ENCODE results near the gene OSBPL2. TPM values are rescaled to one million over a fixed set of nuclear protein-coding genes. Genes with fewer than 3 reads are reported as not detected.

Gene OSBPL2
- total RNA-seq, 1 donor from 2014 or later, result 56.7 TPM

DNA sequence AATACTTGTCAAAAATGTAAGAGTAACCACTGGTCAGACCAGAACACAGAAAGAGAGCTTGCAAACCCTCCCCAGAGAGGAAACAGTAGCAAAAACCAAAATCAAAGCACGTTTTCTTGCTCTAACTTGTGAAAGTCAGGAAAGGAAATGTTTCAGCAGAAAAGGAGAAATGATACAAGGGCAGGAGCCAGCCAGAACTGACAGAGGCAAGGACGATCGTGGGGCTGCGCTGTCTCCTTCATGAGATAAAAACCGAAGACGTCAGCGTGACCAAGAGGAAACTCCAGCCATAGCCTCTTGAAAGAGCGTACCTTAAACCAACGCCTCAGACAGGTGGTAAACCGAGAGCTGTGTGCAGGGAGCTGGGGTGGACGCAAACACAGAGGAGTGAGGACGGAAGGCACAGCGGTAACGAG lies 101.3 kb downstream of the OSBPL2 start:
- TF ChIP-seq, protein P1, sequence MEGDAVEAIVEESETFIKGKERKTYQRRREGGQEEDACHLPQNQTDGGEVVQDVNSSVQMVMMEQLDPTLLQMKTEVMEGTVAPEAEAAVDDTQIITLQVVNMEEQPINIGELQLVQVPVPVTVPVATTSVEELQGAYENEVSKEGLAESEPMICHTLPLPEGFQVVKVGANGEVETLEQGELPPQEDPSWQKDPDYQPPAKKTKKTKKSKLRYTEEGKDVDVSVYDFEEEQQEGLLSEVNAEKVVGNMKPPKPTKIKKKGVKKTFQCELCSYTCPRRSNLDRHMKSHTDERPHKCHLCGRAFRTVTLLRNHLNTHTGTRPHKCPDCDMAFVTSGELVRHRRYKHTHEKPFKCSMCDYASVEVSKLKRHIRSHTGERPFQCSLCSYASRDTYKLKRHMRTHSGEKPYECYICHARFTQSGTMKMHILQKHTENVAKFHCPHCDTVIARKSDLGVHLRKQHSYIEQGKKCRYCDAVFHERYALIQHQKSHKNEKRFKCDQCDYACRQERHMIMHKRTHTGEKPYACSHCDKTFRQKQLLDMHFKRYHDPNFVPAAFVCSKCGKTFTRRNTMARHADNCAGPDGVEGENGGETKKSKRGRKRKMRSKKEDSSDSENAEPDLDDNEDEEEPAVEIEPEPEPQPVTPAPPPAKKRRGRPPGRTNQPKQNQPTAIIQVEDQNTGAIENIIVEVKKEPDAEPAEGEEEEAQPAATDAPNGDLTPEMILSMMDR (IDR thresholded peaks at IDR 0.05; ENCODE audit: unreplicated experiment), result no peak
- Mint-ChIP-seq H3K4me1 (ENCODE audit: low read depth) (no peaks in the 10 kb centered on the region), H3K27ac (peak overlapping the region; percentile 29), H3K36me3 (ENCODE audit: insufficient read depth) (peaks cover 30% of the 10 kb centered on the region), H3K9me3 (ENCODE audit: low read depth) (no peaks in the 10 kb centered on the region), H3K27me3 (no peaks in the 10 kb centered on the region), H3K4me3 (ENCODE audit: low read depth) (no peak overlapping the region)
- no peak for DNase-seq (ENCODE audit: low spot score, unreplicated experiment)

DNA sequence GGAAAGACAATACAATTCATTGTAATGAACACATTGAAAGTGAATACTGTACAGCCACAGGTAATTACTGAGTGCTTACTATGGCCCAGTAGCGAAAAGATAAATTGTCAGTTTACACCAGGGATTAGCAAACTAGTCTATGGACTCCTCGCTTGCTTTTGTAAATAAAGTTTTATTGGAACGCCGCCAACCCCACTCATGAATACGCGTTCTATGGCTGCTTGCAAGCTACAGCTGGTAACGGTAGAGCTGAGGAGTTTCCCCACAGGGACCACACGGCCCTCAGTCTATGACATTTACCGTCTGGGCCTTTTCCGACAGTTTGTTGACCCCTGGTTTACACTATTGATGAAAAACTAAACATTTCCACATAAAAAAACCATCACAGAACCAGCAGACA lies 104.6 kb downstream of the OSBPL2 start:
- H3K9me3 Mint-ChIP-seq (ENCODE audit: low read depth), result no peaks in the 10 kb centered on the region
- no peak overlapping the region for H3K27ac Mint-ChIP-seq
- H3K4me3 Mint-ChIP-seq (ENCODE audit: low read depth), result no peak overlapping the region
- no peaks in the 10 kb centered on the region for H3K4me1 Mint-ChIP-seq (ENCODE audit: low read depth)
- no peak for DNase-seq (ENCODE audit: low spot score, unreplicated experiment)
- H3K27me3 Mint-ChIP-seq, result no peaks in the 10 kb centered on the region
- TF ChIP-seq, protein P1 (IDR thresholded peaks at IDR 0.05; ENCODE audit: unreplicated experiment), result no peak
- peaks cover 34% of the 10 kb centered on the region for H3K36me3 Mint-ChIP-seq (ENCODE audit: insufficient read depth)

DNA sequence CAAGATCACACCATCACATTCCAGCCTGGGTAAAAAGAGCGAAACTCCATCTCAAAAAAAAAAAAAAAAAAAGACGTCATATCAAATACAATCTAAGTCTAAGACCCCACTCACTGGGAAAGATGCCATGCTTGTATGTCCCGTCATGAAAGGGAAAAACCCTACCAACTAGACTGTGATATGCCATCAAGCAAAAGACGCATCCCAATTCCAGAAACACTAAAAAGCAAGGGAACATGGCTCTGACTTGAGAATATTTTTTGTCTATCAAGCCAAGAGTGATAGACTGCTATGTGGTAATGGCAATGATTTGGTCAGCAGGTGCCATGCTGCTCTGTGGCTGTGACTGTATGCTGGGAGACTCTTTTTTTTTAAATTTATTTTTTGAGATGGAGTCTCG lies 105.8 kb downstream of the OSBPL2 start:
- H3K27me3 Mint-ChIP-seq, result no peaks in the 10 kb centered on the region
- H3K36me3 Mint-ChIP-seq (ENCODE audit: insufficient read depth), result peaks cover 40% of the 10 kb centered on the region
- H3K4me3 Mint-ChIP-seq (ENCODE audit: low read depth), result no peak overlapping the region
- H3K4me1 Mint-ChIP-seq (ENCODE audit: low read depth), result no peaks in the 10 kb centered on the region
- no peak for DNase-seq (ENCODE audit: low spot score, unreplicated experiment)
- TF ChIP-seq, protein P1 (IDR thresholded peaks at IDR 0.05; ENCODE audit: unreplicated experiment), result no peak
- H3K9me3 Mint-ChIP-seq (ENCODE audit: low read depth), result peaks cover 4% of the 10 kb centered on the region
- no peak overlapping the region for H3K27ac Mint-ChIP-seq

DNA sequence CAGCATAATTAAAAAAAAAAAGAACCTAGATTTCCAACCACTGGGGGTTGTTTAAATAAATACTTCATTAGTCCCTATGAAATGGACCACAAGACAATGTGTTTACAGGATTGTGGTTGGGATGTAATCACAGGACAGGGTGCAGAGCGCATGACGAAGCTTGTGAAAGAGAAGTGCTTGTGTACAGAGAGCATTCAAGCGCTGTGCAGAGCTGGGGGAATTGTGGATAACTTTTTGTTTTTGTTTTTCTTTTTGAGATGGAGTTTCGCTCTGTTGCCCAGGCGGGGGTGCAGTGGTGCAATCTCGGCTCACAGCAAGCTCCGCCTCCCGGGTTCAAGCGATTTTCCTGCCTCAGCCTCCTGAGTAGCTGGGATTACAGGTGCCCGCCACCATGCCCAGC lies 106.5 kb downstream of the OSBPL2 start:
- Mint-ChIP-seq H3K4me3 (ENCODE audit: low read depth) (no peak overlapping the region), H3K4me1 (ENCODE audit: low read depth) (no peaks in the 10 kb centered on the region), H3K27ac (no peak overlapping the region), H3K9me3 (ENCODE audit: low read depth) (peaks cover 8% of the 10 kb centered on the region), H3K27me3 (no peaks in the 10 kb centered on the region), H3K36me3 (ENCODE audit: insufficient read depth) (peaks cover 40% of the 10 kb centered on the region)
- TF ChIP-seq, protein P1 (IDR thresholded peaks at IDR 0.05; ENCODE audit: unreplicated experiment), result no peak
- DNase-seq (ENCODE audit: low spot score, unreplicated experiment), result no peak

Small RNAs within 50 kb of the gene (microRNA-seq; reads per million reads assigned to microRNA genes)
- gene MIR4758 (ENCODE audit: borderline number of aligned reads, unreplicated experiment), result not detected

Other genes starting within 250 kb of the OSBPL2 start
- gene TAF4, start 172.6 kb upstream of the OSBPL2 start, total RNA-seq, result 34.7 and 35.9 TPM in 2 replicates
- 81.1 and 84.3 TPM in 2 replicates for gene LSM14B, start 116.0 kb upstream of the OSBPL2 start, total RNA-seq
- 221 and 234 TPM in 2 replicates for gene PSMA7, start 95.1 kb upstream of the OSBPL2 start, total RNA-seq
- 29.8 and 32.0 TPM in 2 replicates for gene SS18L1, start 94.8 kb upstream of the OSBPL2 start, total RNA-seq
- gene MTG2, start 55.5 kb upstream of the OSBPL2 start, total RNA-seq, result 30.4 and 31.6 TPM in 2 replicates
- gene HRH3, start 18.2 kb upstream of the OSBPL2 start, total RNA-seq, result 0.10 TPM in 1 of 2 replicates, not detected in the other
- 66.2 and 67.1 TPM in 2 replicates for gene ADRM1, start 64.5 kb downstream of the OSBPL2 start, total RNA-seq
- 248 and 252 TPM in 2 replicates for gene LAMA5, start 128.8 kb downstream of the OSBPL2 start, total RNA-seq
- 1,160 and 1,251 TPM in 2 replicates for gene RPS21, start 148.6 kb downstream of the OSBPL2 start, total RNA-seq
- 20.4 and 21.7 TPM in 2 replicates for gene CABLES2, start 168.8 kb downstream of the OSBPL2 start, total RNA-seq
- gene RBBP8NL, start 189.0 kb downstream of the OSBPL2 start, total RNA-seq, result 14.4 and 17.5 TPM in 2 replicates
- gene GATA5, start 237.5 kb downstream of the OSBPL2 start, total RNA-seq, result 3.8 and 4.8 TPM in 2 replicates